HG02938 (cell line): ENCODE data around the gene ZNF627.
"Not testable (repeated sequence)": the region's sequence is repeated elsewhere in the genome, so short reads cannot be mapped to it uniquely, and the experiment has no call there.

Experiments
- ATAC-seq: cut with Tn5 transposase; IDR thresholded peaks from one replicate; pipeline ENCODE4 v1.9.1; 2021; ENCODE audit warnings: mild to moderate bottlenecking, moderate library complexity; ENCODE audit not compliant: unreplicated experiment

The ZNF627 gene

DNA sequence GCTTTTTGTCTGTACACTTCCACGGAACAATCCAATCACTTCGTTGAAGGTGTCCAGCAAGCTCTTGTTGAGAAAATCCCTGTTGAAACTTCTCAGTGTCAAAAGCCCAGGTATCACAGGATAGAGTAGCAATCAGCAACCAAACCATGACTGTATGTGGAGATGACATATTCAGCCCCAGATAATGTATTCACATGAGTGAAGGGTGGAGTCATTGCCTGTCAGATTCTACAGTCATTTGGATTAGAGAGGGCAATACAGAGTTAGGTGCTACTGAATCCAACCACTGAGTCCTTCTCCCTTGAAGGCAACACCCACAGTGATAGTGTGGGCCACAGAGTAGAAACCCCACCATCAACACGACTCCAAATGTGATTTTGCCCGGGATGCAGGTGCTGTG lies 23.3 kb downstream of the ZNF627 start:
- no peak for ATAC-seq

GRCh38 chr19:11622401-11622800 lies 25.1 kb downstream of the ZNF627 start:
- ATAC-seq: not testable (repeated sequence)

GRCh38 chr19:11624069-11624463 lies 26.8 kb downstream of the ZNF627 start:
- no peak for ATAC-seq

GRCh38 chr19:11626252-11626651 lies 29.0 kb downstream of the ZNF627 start:
- no peak for ATAC-seq

GRCh38 chr19:11633223-11633622 lies 35.9 kb downstream of the ZNF627 start:
- ATAC-seq: no peak

DNA sequence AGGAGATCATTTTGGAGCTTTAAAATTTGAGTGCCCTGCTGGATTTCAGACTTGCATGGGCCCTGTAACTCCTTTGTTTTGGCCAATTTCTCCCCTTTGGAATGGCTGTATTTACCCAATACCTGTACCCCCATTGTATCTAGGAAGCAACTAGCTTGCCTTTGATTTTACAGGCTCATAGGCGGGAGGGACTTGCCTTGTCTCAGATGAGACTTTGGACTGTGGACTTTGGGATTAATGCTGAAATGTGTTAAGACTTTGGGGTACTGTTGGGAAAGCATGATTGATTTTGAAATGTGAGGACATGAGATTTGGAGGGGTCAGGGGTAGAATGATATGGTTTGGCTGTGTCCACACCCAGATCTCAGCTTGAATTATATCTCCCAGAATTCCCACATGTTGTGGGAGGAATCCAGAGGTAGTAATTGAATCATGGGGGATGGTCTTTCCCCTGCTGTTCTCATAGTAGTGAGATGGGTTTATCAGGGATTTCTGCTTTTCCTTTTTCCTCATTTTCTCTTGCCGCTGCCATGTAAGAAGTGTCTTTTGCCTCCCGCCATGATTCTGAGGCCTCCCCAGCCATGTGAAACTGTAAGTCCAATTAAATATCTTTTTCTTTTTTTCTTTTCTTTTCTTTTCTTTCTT lies 36.9 kb downstream of the ZNF627 start:
- ATAC-seq: not testable (repeated sequence)

DNA sequence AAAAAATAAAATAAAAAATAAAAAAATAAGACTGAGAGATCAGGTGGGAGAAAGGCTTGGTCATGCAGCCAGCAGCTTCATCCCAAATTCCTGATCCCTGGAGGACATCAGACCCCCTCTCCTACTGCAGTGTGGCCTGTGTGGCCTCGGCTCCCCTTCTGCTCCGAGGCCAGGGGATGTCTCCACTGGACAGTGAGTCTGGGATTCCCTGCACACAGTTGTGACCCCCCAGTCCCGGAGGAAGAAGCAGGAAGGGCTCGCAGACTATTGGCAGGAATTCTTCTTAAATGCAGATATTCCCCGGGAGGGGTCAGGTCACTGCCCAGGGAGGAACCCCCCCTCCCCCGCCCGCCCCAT lies 41.9 kb downstream of the ZNF627 start:
- peak; percentile 16 for ATAC-seq

GRCh38 chr19:11639602-11640471 lies 42.6 kb downstream of the ZNF627 start:
- ATAC-seq: peak; percentile 94

GRCh38 chr19:11641244-11641643 lies 44.0 kb downstream of the ZNF627 start:
- no peak for ATAC-seq

GRCh38 chr19:11642902-11643301 lies 45.6 kb downstream of the ZNF627 start:
- no peak for ATAC-seq

DNA sequence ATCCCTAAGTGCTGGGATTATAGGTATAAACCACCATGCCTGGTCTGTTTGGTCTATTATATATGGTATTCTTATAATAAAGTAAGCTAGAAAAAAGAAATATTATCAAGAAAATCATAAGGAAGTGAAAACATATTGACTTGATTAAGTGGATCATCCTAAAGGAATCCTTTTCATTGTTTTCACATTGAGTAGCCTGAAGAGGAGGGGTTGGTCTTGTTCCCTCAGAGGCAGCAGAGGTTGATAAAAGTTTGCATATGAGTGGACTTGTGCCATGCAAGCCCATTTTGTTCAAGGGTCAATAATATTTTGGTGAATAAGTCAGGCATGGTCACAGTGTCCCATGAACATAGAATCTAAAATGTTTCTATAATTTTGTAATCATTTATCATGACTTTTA lies 52.7 kb downstream of the ZNF627 start:
- ATAC-seq: no peak

- ATAC-seq: no peak
These were observed 53.8 kb downstream of the ZNF627 start for GRCh38 chr19:11651062-11651461.

GRCh38 chr19:11652056-11652455 lies 54.8 kb downstream of the ZNF627 start:
- ATAC-seq: no peak

DNA sequence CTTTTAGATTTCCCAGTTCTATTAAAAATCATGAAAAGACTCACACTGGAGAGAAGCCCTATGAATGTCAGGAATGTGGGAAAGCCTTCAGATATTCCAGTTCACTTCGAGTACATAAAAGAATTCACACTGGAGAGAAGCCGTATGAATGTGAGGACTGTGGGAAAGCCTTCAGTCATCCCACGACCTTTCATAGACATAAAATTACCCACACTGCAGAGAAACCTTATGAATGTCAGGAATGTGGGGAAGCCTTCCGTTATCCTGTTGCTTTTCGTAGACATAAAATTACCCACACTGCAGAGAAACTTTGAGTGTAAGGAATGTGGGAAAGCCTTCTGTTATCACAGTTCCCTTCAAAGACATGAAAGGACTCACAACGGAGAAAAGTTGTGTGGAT lies 55.2 kb downstream of the ZNF627 start:
- ATAC-seq: no peak

- ATAC-seq: no peak
These were observed 59.3 kb downstream of the ZNF627 start for GRCh38 chr19:11656535-11656934.

DNA sequence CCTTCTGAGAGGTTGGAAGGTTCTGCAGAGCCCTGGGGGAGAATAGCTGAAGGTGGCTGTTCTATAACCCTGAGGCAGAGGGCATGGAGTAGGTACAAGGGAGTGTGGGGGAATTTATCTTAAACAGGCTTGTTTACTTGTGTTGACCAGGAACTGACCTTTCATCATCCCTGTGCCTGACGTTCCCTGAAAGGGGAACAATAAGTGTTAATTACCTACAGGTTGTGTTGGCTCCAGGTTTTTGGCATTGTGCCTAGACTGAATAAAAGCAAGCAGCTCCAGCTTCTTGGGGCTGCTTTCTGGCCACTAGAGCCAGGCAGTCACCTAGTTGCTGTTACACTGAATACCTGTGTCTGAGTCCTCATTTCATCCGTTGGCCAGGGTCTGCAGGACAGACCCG lies 60.0 kb downstream of the ZNF627 start:
- no peak for ATAC-seq

- ATAC-seq: no peak
These were observed 61.7 kb downstream of the ZNF627 start for GRCh38 chr19:11658970-11659369.

DNA sequence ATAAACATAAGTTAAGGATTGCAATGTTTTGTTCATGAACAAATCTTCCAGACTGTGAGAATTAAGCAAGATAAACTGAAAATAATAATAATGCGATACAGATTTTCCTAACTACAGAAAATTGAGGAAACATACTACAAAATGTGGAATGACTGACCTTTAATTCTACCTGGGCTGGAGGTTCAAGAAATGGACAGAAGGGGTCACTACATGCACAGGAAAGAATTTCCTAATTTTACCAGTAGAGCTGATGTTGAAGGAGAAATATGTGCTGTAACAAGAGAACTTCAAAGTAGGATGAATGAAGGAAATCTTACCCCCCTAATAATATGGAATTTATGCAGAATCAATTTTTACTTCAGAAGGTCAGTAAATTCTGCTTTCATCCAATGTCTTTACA lies 62.3 kb downstream of the ZNF627 start:
- no peak for ATAC-seq

GRCh38 chr19:11662278-11662677 lies 65.0 kb downstream of the ZNF627 start:
- ATAC-seq: no peak

DNA sequence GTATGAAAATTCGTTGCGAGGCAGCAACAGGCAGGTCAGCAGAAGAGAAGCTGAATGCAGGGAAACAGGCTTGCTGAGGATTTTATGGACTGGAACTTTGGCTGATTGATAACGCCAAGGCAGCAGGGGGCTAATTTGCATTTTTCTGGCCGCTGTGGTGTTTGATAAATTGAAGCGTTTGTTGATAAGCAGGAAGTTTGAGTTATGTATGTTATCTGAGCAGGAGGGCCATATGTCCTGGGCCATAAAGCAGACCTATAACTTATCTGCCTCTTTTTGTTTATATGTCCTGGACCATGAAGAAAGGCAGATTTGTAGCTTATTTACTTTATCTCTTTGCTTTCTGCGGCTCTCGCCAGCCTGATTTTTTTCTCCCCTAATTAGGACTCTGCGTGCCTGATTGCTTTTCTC lies 65.9 kb downstream of the ZNF627 start:
- ATAC-seq: no peak
